PC-3 (cell line): ENCODE measurements around the gene FOXL1. TPM values are rescaled to one million over a fixed set of nuclear protein-coding genes. Genes with fewer than 3 reads are reported as not detected.

Experiments
- ATAC-seq: fragments of 200-7000 bp; cut with Tn5 transposase; 2 replicates; pipeline ENCODE4 v1.9.1; 2020; ENCODE audit warnings: mild to moderate bottlenecking, moderate library complexity
- BruUV-seq: library from RNA; stranded (reverse); fragments of 400-500 nt; replicated peaks from 2 replicates; lab custom pipeline; 2021; lab: Mats Ljungman, UMichigan
- CTCF ChIA-PET: fragments of 300-600 bp; sonication (Branson Sonifier 250); formaldehyde crosslinking; loops from one replicate; lab custom pipeline; 2022; ENCODE audit warnings: antibody characterized with exemption; lab: Charles Lee
- POLR2A ChIA-PET: fragments of 300-600 bp; sonication (Branson Sonifier 250); formaldehyde crosslinking; loops from one replicate; lab custom pipeline; 2022; ENCODE audit warnings: antibody characterized with exemption; ENCODE audit not compliant: unreplicated experiment; lab: Charles Lee
- DNase-seq: peaks from one replicate; pipeline ENCODE4 v3.0.0-alpha.2; 2015
- H2AFZ ChIP-seq: fragments of 300-600 bp; sonication (generic); 2 replicates; pipeline ENCODE4 v1.6.0; 2016; ENCODE audit warnings: antibody characterized with exemption, low read length
- H3F3A ChIP-seq: fragments of 300-600 bp; sonication (generic); one replicate; pipeline ENCODE4 v1.6.0; 2017; ENCODE audit warnings: antibody characterized with exemption, low read length, control low read depth, mild to moderate bottlenecking; ENCODE audit not compliant: unreplicated experiment
- H3K27ac ChIP-seq: fragments of 300-600 bp; sonication (generic); 2 replicates; pipeline ENCODE4 v1.5.1; 2016; ENCODE audit warnings: mild to moderate bottlenecking, low read length
- H3K27me3 ChIP-seq: fragments of 300-600 bp; sonication (generic); 2 replicates; pipeline ENCODE4 v1.6.1; 2016; ENCODE audit warnings: low read length, mixed read lengths
- H3K36me3 ChIP-seq: fragments of 300-600 bp; sonication (generic); 2 replicates; pipeline ENCODE4 v1.6.1; 2016; ENCODE audit warnings: low read depth, mixed run types, low read length, mixed read lengths
- H3K4me1 ChIP-seq: fragments of 300-600 bp; sonication (generic); 2 replicates; pipeline ENCODE4 v1.5.1; 2016; ENCODE audit warnings: low read length; ENCODE audit not compliant: insufficient read depth
- H3K4me2 ChIP-seq: fragments of 300-600 bp; sonication (generic); 2 replicates; pipeline ENCODE4 v1.6.0; 2016; ENCODE audit warnings: low read length
- H3K4me3 ChIP-seq: fragments of 300-600 bp; sonication (generic); 2 replicates; pipeline ENCODE4 v1.5.1; 2016; ENCODE audit warnings: mild to moderate bottlenecking, low read length, mixed read lengths
- H3K79me2 ChIP-seq: fragments of 300-600 bp; sonication (generic); 2 replicates; pipeline ENCODE4 v1.6.1; 2017; ENCODE audit warnings: low read length, mixed read lengths
- H3K9ac ChIP-seq: fragments of 300-600 bp; sonication (generic); 2 replicates; pipeline ENCODE4 v1.6.0; 2016; ENCODE audit warnings: mild to moderate bottlenecking, low read length
- H3K9me2 ChIP-seq: fragments of 300-600 bp; sonication (generic); replicated peaks from 2 replicates; pipeline ENCODE4 v1.6.1; 2016; ENCODE audit warnings: mixed run types, low read length, mixed read lengths
- H3K9me3 ChIP-seq: fragments of 300-600 bp; sonication (generic); 2 replicates; pipeline ENCODE4 v1.6.1; 2016; ENCODE audit warnings: low read length, mixed read lengths
- H4K20me1 ChIP-seq: fragments of 300-600 bp; sonication (generic); 2 replicates; pipeline ENCODE4 v1.6.1; 2016; ENCODE audit warnings: low read length, mixed read lengths
- EZH2 ChIP-seq: fragments of 300-600 bp; sonication (generic); IDR thresholded peaks from one replicate; pipeline ENCODE4 v1.6.1; 2017; ENCODE audit warnings: antibody characterized with exemption, mild to moderate bottlenecking, low read length; ENCODE audit not compliant: unreplicated experiment
- EZH2phosphoT487 ChIP-seq: fragments of 300-600 bp; sonication (generic); IDR thresholded peaks from 2 replicates; pipeline ENCODE4 v1.6.1; 2018; ENCODE audit warnings: mild to moderate bottlenecking, antibody characterized with exemption, low read length, borderline replicate concordance
- intact Hi-C: fragments of 100-400 bp; cut with micrococcal nuclease; formaldehyde crosslinking; loops from 2 replicates; pipeline ENCODE4 v1.9.0; 2023
- total RNA-seq: library from RNA; depleted of rRNA; stranded (reverse); fragments of >200 nt; gene quantifications from 2 replicates; pipeline ENCODE4 v1.2.3, GENCODE V29; 2014
- TF ChIP-seq, protein P1 (sequence below): fragments of 300-600 bp; sonication (generic); conservative IDR thresholded peaks from 2 replicates; pipeline ENCODE4 v1.5.1; 2017; ENCODE audit warnings: antibody characterized with exemption, low read depth, mild to moderate bottlenecking, low read length

FOXL1 gene
- total RNA-seq, 1 experiment from 2014 or later: 8.1 TPM

- no peaks in the 10 kb centered on the region for H4K20me1 ChIP-seq
- no peak for DNase-seq
- no peaks in the 10 kb centered on the region for H3K36me3 ChIP-seq
- H3K4me3 ChIP-seq: no peak overlapping the region
- H3K9me2 ChIP-seq: no peaks in the 10 kb centered on the region
- peaks cover 21% of the 10 kb centered on the region for H3K79me2 ChIP-seq
- H2AFZ ChIP-seq: no peak overlapping the region
- TF ChIP-seq EZH2phosphoT487 (no peak), EZH2 (no peak)
- TF ChIP-seq, protein P1, sequence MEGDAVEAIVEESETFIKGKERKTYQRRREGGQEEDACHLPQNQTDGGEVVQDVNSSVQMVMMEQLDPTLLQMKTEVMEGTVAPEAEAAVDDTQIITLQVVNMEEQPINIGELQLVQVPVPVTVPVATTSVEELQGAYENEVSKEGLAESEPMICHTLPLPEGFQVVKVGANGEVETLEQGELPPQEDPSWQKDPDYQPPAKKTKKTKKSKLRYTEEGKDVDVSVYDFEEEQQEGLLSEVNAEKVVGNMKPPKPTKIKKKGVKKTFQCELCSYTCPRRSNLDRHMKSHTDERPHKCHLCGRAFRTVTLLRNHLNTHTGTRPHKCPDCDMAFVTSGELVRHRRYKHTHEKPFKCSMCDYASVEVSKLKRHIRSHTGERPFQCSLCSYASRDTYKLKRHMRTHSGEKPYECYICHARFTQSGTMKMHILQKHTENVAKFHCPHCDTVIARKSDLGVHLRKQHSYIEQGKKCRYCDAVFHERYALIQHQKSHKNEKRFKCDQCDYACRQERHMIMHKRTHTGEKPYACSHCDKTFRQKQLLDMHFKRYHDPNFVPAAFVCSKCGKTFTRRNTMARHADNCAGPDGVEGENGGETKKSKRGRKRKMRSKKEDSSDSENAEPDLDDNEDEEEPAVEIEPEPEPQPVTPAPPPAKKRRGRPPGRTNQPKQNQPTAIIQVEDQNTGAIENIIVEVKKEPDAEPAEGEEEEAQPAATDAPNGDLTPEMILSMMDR: no peak
- peaks cover 18% of the 10 kb centered on the region for H3K4me1 ChIP-seq
- CTCF ChIA-PET: no interaction called here
- no peak overlapping the region for H3K27ac ChIP-seq
- H3K9me3 ChIP-seq: no peaks in the 10 kb centered on the region
- H3K9ac ChIP-seq: no peak overlapping the region
- no peaks in the 10 kb centered on the region for H3K27me3 ChIP-seq
- H3K4me2 ChIP-seq: no peak overlapping the region
- POLR2A ChIA-PET: no interaction called here
- no peak for ATAC-seq
- BruUV-seq: no TSS peak
- H3F3A ChIP-seq: no peaks in the 10 kb centered on the region
- intact Hi-C loops: loop anchor here (1.0 to 5.0 kb wide), 3 partner anchors 187 to 488 kb away; no protein-coding TSS in a partner anchor
Observed at GRCh38 chr16:86574646-86575045, 3.7 kb upstream of the FOXL1 start.

- no peaks in the 10 kb centered on the region for H3F3A ChIP-seq
- no peaks in the 10 kb centered on the region for H3K9me2 ChIP-seq
- H3K79me2 ChIP-seq: peaks cover 21% of the 10 kb centered on the region
- H3K27ac ChIP-seq: peak overlapping the region; percentile 86
- DNase-seq (no peak), ATAC-seq (no peak)
- no peaks in the 10 kb centered on the region for H3K36me3 ChIP-seq
- CTCF ChIA-PET: interaction anchor here (1.5 kb wide), 1 partner anchor 90 kb away, joined by 13 read pairs; no protein-coding TSS in a partner anchor
- peaks cover 18% of the 10 kb centered on the region for H3K4me1 ChIP-seq
- H3K9ac ChIP-seq: peak overlapping the region; percentile 99
- POLR2A ChIA-PET: interaction anchor here (2.5 kb wide), 1 partner anchor 56 kb away, joined by 20 read pairs; no protein-coding TSS in a partner anchor
- no peaks in the 10 kb centered on the region for H3K27me3 ChIP-seq
- peak overlapping the region; percentile 74; the same call in 1 of the 2 replicates for H3K4me3 ChIP-seq
- intact Hi-C loops: loop anchor here (1.0 to 5.0 kb wide), 3 partner anchors 186 to 487 kb away; no protein-coding TSS in a partner anchor
- no peaks in the 10 kb centered on the region for H4K20me1 ChIP-seq
- peak overlapping the region; percentile 33; the same call in 1 of the 2 replicates for H2AFZ ChIP-seq
- no peaks in the 10 kb centered on the region for H3K9me3 ChIP-seq
- H3K4me2 ChIP-seq: peak overlapping the region; percentile 93
- BruUV-seq: no TSS peak
- TF ChIP-seq EZH2 (no peak), EZH2phosphoT487 (no peak)
- TF ChIP-seq, protein P1: no peak
Observed at GRCh38 chr16:86575095-86575685, 3.2 kb upstream of the FOXL1 start.
